ENCODE data around the gene UBR4.

UBR4 gene

GRCh38 chr1:19112891-19113696 is 97.0 kb downstream of the UBR4 start:
- no peak for TF ChIP-seq Cebpa-rat (IDR thresholded peaks at IDR 0.05)
- peaks cover 32% of the 10 kb centered on the region for H4K20me1 ChIP-seq
- H3K9me3 ChIP-seq, result no peaks in the 10 kb centered on the region
- H3K27me3 ChIP-seq, result no peaks in the 10 kb centered on the region
- H3K27ac ChIP-seq, result no peak overlapping the region
- H3K9ac ChIP-seq, result no peak overlapping the region
- peaks cover 99% of the 10 kb centered on the region for H3K36me3 ChIP-seq
- H3K4me2 ChIP-seq, result no peak overlapping the region
- H3K4me3 ChIP-seq, result no peak overlapping the region
- H3K4me1 ChIP-seq, result no peaks in the 10 kb centered on the region

DNA sequence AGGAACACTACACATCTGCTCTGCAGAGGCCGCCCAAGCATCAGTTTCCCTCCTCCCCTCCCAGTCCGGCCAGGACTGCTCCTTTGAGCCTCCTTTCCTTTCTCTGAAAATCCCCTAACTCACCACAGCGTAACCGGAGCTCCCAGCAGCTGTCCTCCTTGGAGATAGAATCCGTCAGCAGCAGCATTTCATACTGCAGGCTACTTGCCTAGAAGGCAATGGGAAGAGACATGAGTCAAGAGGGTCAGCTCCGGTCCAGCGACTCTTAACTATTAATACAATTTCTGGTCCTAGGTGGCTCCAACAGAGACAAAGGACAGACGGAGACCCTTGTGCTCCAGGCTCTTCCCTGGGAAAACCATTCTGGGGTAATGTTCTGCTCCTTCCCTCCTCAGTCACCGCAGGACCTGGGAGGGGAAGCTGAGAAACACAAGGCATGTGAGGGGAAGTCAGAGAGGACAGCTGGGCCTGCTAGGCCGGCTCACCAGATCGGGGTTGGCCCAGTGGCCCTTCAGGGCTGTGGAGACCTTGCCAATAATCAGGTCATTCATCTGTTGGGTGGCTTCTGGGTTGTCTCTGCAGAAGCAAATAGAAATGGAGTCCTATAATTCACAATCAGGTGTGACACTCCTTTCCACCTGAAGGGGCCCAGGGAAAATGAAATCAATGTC is 99.7 kb downstream of the UBR4 start:
- Histone ChIP-seq H4K20me1 (peaks cover 41% of the 10 kb centered on the region), H3K36me3 (peaks cover 99% of the 10 kb centered on the region), H3K9me3 (no peaks in the 10 kb centered on the region), H3K9ac (no peak overlapping the region), H3K27ac (no peak overlapping the region), H3K4me2 (no peak overlapping the region), H3K4me1 (no peaks in the 10 kb centered on the region), H3K27me3 (no peaks in the 10 kb centered on the region), H3K4me3 (no peak overlapping the region)
- TF ChIP-seq Cebpa-rat (IDR thresholded peaks at IDR 0.05), result no peak

- Histone ChIP-seq H4K20me1 (peaks cover 35% of the 10 kb centered on the region), H3K36me3 (peaks cover 99% of the 10 kb centered on the region), H3K27me3 (no peaks in the 10 kb centered on the region), H3K4me1 (no peaks in the 10 kb centered on the region), H3K4me3 (no peak overlapping the region), H3K9ac (no peak overlapping the region), H3K9me3 (no peaks in the 10 kb centered on the region), H3K27ac (no peak overlapping the region), H3K4me2 (no peak overlapping the region)
- no peak for TF ChIP-seq Cebpa-rat (IDR thresholded peaks at IDR 0.05)
These were observed 100.5 kb downstream of the UBR4 start for GRCh38 chr1:19109545-19109944.

- H3K27ac ChIP-seq, result no peak overlapping the region
- no peak overlapping the region for H3K9ac ChIP-seq
- no peak for TF ChIP-seq Cebpa-rat (IDR thresholded peaks at IDR 0.05)
- no peaks in the 10 kb centered on the region for H3K27me3 ChIP-seq
- no peak overlapping the region for H3K4me3 ChIP-seq
- H3K9me3 ChIP-seq, result no peaks in the 10 kb centered on the region
- H3K4me1 ChIP-seq, result no peaks in the 10 kb centered on the region
- H3K4me2 ChIP-seq, result no peak overlapping the region
- peaks cover 13% of the 10 kb centered on the region; the same call in 1 of the 2 replicates for H4K20me1 ChIP-seq
- peaks cover 100% of the 10 kb centered on the region for H3K36me3 ChIP-seq
These were observed 108.8 kb downstream of the UBR4 start for GRCh38 chr1:19101244-19101643.

DNA sequence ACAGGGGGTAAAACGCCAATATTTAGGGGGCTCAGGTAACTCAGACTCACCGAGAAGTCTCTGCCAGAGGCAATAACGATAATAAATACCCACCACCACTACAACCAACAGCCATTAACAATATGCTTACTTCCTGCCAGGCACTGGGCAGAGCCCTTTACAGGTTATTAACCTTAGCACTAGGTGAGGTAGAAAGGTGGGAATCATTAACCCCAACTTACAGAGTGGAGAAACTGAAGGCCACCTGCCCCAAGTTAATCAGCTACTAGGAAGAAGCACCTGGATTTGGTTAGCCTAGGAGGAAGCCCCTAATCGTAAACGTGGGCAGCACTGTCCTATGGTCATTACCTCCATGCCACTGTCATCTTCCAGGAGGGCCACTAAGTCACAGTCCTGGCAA is 110.0 kb downstream of the UBR4 start:
- Histone ChIP-seq H3K9ac (no peak overlapping the region), H3K36me3 (peaks cover 100% of the 10 kb centered on the region), H3K27me3 (no peaks in the 10 kb centered on the region), H3K4me2 (no peak overlapping the region), H3K4me3 (no peak overlapping the region), H3K27ac (no peak overlapping the region), H4K20me1 (peaks cover 14% of the 10 kb centered on the region; the same call in 1 of the 2 replicates), H3K4me1 (no peaks in the 10 kb centered on the region), H3K9me3 (no peaks in the 10 kb centered on the region)
- TF ChIP-seq Cebpa-rat (IDR thresholded peaks at IDR 0.05), result no peak

GRCh38 chr1:19096990-19097389 is 113.1 kb downstream of the UBR4 start:
- Histone ChIP-seq H3K27me3 (no peaks in the 10 kb centered on the region), H3K4me2 (no peak overlapping the region), H3K9me3 (no peaks in the 10 kb centered on the region), H3K36me3 (peaks cover 100% of the 10 kb centered on the region), H3K4me3 (no peak overlapping the region), H4K20me1 (peaks cover 9% of the 10 kb centered on the region; the same call in 1 of the 2 replicates), H3K27ac (no peak overlapping the region), H3K9ac (no peak overlapping the region), H3K4me1 (no peaks in the 10 kb centered on the region)
- no peak for TF ChIP-seq Cebpa-rat (IDR thresholded peaks at IDR 0.05)

DNA sequence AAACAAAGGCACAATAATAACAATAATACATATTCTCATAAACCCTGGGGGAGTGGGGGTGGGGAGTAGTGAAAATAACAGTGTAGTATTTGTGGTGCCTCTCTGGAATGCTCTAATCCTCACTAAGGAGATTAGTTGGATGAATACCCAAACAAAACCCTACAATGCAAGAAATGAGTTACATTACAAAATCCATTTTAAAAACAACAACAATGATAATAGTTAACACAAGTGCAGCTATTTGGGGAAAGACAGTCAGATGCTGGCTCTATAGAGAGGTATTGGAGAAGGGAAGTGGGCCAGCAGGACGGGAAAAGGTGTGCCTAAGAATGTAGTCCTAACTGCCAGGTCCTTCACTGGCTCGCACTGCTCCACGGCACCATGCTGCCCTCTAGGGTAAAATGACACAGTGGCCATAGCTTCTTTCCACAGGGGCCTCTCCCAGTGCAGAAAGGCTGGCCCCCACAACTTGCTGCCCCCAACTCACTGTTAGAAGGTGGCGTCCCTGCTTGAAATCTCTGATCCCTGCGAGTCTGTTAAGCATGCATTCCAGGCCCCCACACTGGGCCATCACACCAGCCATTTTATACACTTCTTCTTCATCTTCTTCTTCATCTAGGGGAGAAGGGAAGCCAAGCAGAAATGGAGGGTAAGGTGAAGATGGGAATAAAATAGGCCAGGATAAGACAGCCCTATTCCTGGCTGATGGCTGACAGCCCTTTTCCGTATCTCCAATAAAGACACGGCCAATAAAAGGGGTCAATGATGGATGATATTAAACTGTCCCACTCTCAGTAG is 113.8 kb downstream of the UBR4 start:
- Histone ChIP-seq H3K9me3 (no peaks in the 10 kb centered on the region), H3K9ac (no peak overlapping the region), H3K27ac (no peak overlapping the region), H3K27me3 (no peaks in the 10 kb centered on the region), H3K4me1 (no peaks in the 10 kb centered on the region), H3K4me2 (no peak overlapping the region), H4K20me1 (peaks cover 9% of the 10 kb centered on the region; the same call in 1 of the 2 replicates), H3K36me3 (peaks cover 100% of the 10 kb centered on the region), H3K4me3 (no peak overlapping the region)
- no peak for TF ChIP-seq Cebpa-rat (IDR thresholded peaks at IDR 0.05)

GRCh38 chr1:19091196-19091953 is 118.7 kb downstream of the UBR4 start:
- no peak overlapping the region for H3K9ac ChIP-seq
- no peak overlapping the region for H3K4me3 ChIP-seq
- no peak for TF ChIP-seq Cebpa-rat (IDR thresholded peaks at IDR 0.05)
- H3K4me1 ChIP-seq, result no peaks in the 10 kb centered on the region
- no peaks in the 10 kb centered on the region for H3K9me3 ChIP-seq
- H3K27me3 ChIP-seq, result no peaks in the 10 kb centered on the region
- H3K36me3 ChIP-seq, result peaks cover 100% of the 10 kb centered on the region
- H4K20me1 ChIP-seq, result peaks cover 2% of the 10 kb centered on the region; the same call in 1 of the 2 replicates
- H3K4me2 ChIP-seq, result no peak overlapping the region
- H3K27ac ChIP-seq, result no peak overlapping the region

DNA sequence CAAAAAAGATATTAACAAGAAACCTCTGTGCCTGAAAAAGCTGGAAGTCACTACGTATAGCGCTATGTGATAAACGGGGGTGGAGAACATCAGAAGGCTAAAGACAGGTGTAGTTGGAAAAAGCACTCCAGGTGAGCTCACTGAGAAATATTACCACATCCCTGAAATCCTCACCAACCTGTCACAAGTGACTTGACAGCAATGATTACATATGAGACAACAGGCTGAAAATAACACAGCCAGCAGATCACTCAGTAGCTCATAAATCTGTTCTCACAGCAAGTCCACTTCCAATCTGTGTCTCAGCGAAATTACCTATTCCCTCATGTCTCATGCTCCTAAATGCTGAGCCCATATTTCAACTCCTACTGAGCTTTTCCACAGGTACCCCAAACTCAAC is 120.5 kb downstream of the UBR4 start:
- H3K27ac ChIP-seq, result no peak overlapping the region
- H3K27me3 ChIP-seq, result no peaks in the 10 kb centered on the region
- no peak for TF ChIP-seq Cebpa-rat (IDR thresholded peaks at IDR 0.05)
- H3K9me3 ChIP-seq, result no peaks in the 10 kb centered on the region
- no peak overlapping the region for H3K4me3 ChIP-seq
- H4K20me1 ChIP-seq, result no peaks in the 10 kb centered on the region
- H3K4me2 ChIP-seq, result no peak overlapping the region
- H3K9ac ChIP-seq, result no peak overlapping the region
- no peaks in the 10 kb centered on the region for H3K4me1 ChIP-seq
- peaks cover 99% of the 10 kb centered on the region for H3K36me3 ChIP-seq

Measured in BLaER1 (cell line).